ENCODE measurements around the gene FANCD2.
"Not testable (repeated sequence)": the region's sequence is repeated elsewhere in the genome, so short reads cannot be mapped to it uniquely, and the experiment has no call there.

FANCD2 gene

DNA sequence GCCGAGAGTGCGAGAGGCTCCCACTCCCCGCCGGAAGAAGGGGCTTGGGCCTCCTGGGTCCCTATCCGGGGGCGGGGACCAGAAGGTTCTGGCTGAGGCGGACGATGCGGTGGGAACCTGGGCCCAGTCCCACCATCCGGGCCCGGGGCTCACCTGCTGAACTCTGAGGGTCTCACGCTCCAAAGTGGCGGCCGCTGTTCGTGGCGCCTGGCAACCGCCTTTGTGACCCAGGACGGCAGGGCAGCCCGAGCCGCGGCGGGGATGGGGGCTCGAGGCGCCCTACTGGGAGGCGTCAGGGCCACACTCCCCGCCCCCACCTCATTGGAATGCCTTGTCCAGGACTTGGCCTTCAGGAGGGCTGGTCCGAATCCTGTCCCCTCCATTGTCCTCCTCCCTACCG lies 81.9 kb downstream of the FANCD2 start, which contains the start of gene FANCD2OS:
FANCD2OS (minus strand) TSS at position 165 of the 400 bp plus-strand sequence. CDS start 3,481 bp downstream, outside the sequence.
- TF ChIP-seq, protein P1, sequence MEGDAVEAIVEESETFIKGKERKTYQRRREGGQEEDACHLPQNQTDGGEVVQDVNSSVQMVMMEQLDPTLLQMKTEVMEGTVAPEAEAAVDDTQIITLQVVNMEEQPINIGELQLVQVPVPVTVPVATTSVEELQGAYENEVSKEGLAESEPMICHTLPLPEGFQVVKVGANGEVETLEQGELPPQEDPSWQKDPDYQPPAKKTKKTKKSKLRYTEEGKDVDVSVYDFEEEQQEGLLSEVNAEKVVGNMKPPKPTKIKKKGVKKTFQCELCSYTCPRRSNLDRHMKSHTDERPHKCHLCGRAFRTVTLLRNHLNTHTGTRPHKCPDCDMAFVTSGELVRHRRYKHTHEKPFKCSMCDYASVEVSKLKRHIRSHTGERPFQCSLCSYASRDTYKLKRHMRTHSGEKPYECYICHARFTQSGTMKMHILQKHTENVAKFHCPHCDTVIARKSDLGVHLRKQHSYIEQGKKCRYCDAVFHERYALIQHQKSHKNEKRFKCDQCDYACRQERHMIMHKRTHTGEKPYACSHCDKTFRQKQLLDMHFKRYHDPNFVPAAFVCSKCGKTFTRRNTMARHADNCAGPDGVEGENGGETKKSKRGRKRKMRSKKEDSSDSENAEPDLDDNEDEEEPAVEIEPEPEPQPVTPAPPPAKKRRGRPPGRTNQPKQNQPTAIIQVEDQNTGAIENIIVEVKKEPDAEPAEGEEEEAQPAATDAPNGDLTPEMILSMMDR (IDR thresholded peaks at IDR 0.05; ENCODE audit: borderline replicate concordance, insufficient read depth, low read depth, low read length), result no peak
- no peak within 1 kb of the TSS for H3K4me3 ChIP-seq (ENCODE audit: low read depth, low read length)

DNA sequence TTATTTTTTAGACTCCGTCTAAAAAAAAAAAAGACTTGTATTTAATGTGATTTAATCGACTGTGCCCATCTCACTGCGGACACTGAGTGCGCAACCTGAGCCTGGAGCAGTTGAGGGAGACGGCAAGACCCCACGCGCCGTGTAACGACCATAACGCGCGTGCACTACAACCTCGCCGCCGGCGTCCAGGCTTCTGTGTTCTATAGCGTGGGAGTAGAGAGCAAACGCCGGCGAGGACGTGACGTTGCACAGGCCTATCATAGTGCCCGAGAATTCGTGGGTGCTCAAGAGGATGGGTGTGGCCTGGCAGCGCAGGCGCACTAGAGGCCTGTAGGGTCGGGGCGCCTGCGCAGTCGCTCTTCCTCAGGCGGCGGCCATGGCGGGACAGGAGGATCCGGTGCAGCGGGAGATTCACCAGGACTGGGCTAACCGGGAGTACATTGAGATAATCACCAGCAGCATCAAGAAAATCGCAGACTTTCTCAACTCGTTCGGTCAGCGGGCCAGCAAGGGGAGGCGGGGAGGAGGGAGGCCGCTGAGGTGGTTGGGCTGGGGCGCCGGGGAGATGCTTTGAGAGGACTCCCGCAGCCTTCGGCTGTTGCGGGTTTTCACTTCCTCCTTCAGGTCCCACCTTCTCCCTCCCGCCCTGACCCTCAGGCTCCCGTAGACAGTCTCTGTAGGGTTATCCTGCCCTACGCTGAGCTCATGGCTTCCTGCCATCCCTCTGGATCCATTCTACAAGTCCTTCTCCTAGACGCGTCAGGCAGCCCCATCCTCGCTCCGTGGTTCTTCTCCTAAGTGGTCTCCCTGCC lies 89.3 kb downstream of the FANCD2 start, which contains the start of gene BRK1:
BRK1 (plus strand) TSS at position 350 of the 812 bp plus-strand sequence; CDS start at position 377, 27 bp downstream.
- H3K4me3 ChIP-seq (ENCODE audit: low read depth, low read length), result peak within 1 kb of the TSS; percentile 65
- TF ChIP-seq, protein P1 (IDR thresholded peaks at IDR 0.05; ENCODE audit: borderline replicate concordance, insufficient read depth, low read depth, low read length), result no peak

DNA sequence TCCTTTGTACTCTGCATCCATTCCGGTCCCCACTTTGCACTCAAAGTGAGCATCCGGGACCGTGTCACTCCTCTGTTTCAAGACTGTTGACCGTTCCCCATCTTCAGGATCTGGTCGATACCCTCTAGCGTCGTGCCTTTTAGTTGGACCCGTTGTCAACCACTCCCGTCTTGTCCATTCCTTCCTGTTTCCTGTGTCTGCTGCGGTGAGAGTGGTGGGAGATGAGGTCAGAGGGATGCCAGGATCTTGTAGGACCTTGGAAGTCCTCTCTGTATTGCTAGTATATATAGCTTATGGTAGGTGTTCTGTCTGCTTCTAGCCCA lies 89.9 kb downstream of the FANCD2 start:
- TF ChIP-seq, protein P1 (IDR thresholded peaks at IDR 0.05; ENCODE audit: borderline replicate concordance, insufficient read depth, low read depth, low read length), result no peak
- H3K4me3 ChIP-seq (ENCODE audit: low read depth, low read length), result peak overlapping the region; percentile 65

DNA sequence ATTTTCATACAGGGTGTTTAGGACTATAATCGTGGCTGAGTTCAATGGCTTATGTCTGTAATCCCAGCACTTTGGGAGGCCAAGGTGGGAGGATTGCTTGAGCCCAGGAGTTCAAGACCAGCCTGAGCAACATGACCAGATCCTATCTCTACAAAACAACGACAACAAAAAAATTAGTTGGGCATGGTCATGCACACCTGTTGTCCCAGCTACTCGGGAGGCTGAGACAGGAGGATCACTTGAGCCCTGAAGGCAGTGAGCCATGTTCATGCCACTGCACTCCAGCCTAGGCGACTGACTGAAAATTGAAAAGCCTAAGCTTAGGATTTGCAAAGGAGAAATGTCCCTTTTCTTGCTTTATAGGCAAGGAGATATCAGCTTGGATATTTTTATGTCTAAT lies 90.7 kb downstream of the FANCD2 start:
- H3K4me3 ChIP-seq (ENCODE audit: low read depth, low read length), result peak overlapping the region; percentile 65
- TF ChIP-seq, protein P1 (IDR thresholded peaks at IDR 0.05; ENCODE audit: borderline replicate concordance, insufficient read depth, low read depth, low read length), result no peak

DNA sequence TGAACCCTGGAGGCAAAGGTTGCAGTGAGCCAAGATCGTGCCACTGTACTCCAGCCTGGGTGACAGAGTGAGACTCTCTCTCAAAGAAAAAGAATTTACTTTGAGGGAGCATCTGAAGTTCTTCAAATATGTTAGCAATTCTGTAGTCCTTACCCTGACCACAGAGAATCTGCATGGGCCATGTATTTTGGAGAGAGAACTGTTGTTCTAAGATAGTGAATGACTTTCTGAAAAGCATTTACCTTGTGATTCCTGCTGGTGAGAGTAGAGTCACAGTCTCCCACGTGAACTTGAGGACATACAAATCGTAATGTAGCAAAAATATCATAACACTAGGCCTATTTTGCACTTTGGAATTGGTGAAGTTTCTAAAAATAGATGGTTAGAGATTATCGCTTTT lies 93.1 kb downstream of the FANCD2 start:
- TF ChIP-seq, protein P1 (IDR thresholded peaks at IDR 0.05; ENCODE audit: borderline replicate concordance, insufficient read depth, low read depth, low read length), result no peak
- H3K4me3 ChIP-seq (ENCODE audit: low read depth, low read length), result no peak overlapping the region

DNA sequence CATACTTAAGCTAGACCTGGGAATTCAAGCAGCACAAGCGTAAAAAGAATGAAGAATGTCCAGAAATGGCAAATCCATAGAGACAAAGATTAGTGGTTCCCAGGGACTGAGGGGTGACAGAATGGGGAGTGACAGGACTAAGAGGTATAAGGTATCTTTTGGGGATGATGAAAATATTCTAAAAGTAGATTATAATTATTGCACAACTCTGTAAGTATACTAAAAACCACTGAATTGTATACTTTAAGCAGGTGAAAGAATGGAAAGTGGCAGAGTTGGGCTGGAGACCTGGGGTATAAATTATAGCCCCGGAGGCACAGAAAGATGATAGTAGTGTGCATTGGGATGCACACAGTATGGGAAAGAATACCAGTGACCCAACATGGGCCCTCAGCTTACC lies 94.8 kb downstream of the FANCD2 start:
- TF ChIP-seq, protein P1 (IDR thresholded peaks at IDR 0.05; ENCODE audit: borderline replicate concordance, insufficient read depth, low read depth, low read length), result no peak
- H3K4me3 ChIP-seq (ENCODE audit: low read depth, low read length), result no peak overlapping the region

DNA sequence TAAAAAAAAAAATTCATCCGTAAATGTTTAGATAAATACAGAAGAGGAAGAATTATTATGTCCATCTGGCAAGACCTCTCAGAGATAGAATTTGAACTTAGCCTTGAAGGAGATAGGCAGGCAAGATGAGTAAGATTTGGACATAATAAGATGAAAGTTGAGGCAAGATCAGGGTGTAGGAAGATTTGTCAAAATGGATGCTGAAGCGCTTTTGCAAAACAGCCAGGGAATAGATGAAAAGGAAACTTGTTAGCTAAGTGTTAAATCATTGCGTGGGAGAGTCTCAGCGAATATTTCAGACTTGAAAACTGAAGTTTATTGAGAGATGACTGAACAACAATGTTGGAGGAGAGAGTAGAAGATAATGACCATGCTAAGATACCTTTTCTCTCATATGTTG lies 96.5 kb downstream of the FANCD2 start:
- TF ChIP-seq, protein P1 (IDR thresholded peaks at IDR 0.05; ENCODE audit: borderline replicate concordance, insufficient read depth, low read depth, low read length), result no peak
- no peak overlapping the region for H3K4me3 ChIP-seq (ENCODE audit: low read depth, low read length)

DNA sequence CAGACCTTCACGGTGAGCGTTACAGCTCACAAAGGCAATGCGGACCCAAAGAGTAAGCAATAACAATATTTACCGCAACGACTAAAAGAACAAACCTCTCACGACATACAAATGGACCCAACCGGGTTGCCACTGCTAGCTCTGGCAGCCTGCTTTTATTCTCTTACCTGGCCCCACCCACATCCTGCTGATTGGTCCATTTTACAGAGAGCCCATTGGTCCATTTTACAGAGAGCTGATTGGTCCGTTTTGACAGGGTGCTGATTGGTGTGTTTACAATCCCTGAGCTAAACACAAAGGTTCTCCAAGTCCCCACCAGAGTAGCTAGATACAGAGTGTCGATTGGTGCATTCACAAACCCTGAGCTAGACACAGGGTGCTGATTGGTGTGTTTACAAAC lies 109.6 kb downstream of the FANCD2 start:
- not testable (repeated sequence) for H3K4me3 ChIP-seq (ENCODE audit: low read depth, low read length)
